Fibroblast of lung (primary cell): ENCODE measurements around the gene LPP. TPM values are rescaled to one million over a fixed set of nuclear protein-coding genes. Genes with fewer than 3 reads are reported as not detected.

Experiments used
- DNase-seq, 2 donors: peaks; one replicate each; pipeline versions ENCODE4 v3.0.0 to v3.0.0-alpha.2; 2010; ENCODE audit warnings: low read depth in 2 of 2
- H2AFZ ChIP-seq: 2 replicates; pipeline ENCODE4 v1.5.1; 2012; ENCODE audit warnings: low read length, control low read depth, inconsistent platforms
- H3K27ac ChIP-seq: 2 replicates; pipeline ENCODE4 v1.5.1; 2011; ENCODE audit warnings: low read length, control low read depth; ENCODE audit not compliant: insufficient read depth
- H3K27me3 ChIP-seq: 2 replicates; pipeline ENCODE4 v1.5.1; 2011; ENCODE audit warnings: mild to moderate bottlenecking, low read length; ENCODE audit not compliant: control insufficient read depth, insufficient read depth
- H3K36me3 ChIP-seq: 2 replicates; pipeline ENCODE4 v1.5.1; 2011; ENCODE audit warnings: low read length; ENCODE audit not compliant: control insufficient read depth, insufficient read depth
- H3K4me1 ChIP-seq: 2 replicates; pipeline ENCODE4 v1.5.1; 2011; ENCODE audit warnings: low read length; ENCODE audit not compliant: control insufficient read depth, insufficient read depth; ENCODE audit errors: extremely low read depth
- H3K4me2 ChIP-seq: 2 replicates; pipeline ENCODE4 v1.5.1; 2011; ENCODE audit warnings: low read length, control low read depth; ENCODE audit not compliant: insufficient read depth; ENCODE audit errors: extremely low read depth
- H3K4me3 ChIP-seq, 4 experiments: fragments of 200-600 bp in 1 of 4; sonication (generic) in 1 of 4; replicated peaks in 1 of 4; 2 replicates each; pipeline ENCODE4 v1.5.1; 2011 to 2016; ENCODE audit warnings: low read length in 4 of 4, low read depth in 3 of 4, mild to moderate bottlenecking in 3 of 4, control low read depth in 2 of 4, inconsistent platforms in 1 of 4, mixed read lengths in 1 of 4; ENCODE audit not compliant: insufficient read depth in 1 of 4; ENCODE audit errors: control extremely low read depth in 1 of 4
- H3K79me2 ChIP-seq: 2 replicates; pipeline ENCODE4 v1.5.1; 2012; ENCODE audit warnings: mild to moderate bottlenecking, low read length, inconsistent platforms; ENCODE audit not compliant: control insufficient read depth, insufficient read depth
- H3K9ac ChIP-seq: 2 replicates; pipeline ENCODE4 v1.5.1; 2011; ENCODE audit warnings: mild to moderate bottlenecking, low read length, control low read depth; ENCODE audit not compliant: insufficient read depth
- H3K9me3 ChIP-seq: 2 replicates; pipeline ENCODE4 v1.5.1; 2012; ENCODE audit warnings: low read depth, low read length; ENCODE audit not compliant: control insufficient read depth, insufficient read depth
- H4K20me1 ChIP-seq: 2 replicates; pipeline ENCODE4 v1.5.1; 2011; ENCODE audit warnings: low read length; ENCODE audit not compliant: control insufficient read depth, insufficient read depth; ENCODE audit errors: extremely low read depth
- CTCF ChIP-seq, 2 donors: IDR thresholded peaks in 1 of 2; conservative IDR thresholded peaks in 1 of 2; 1 replicate in 1 of 2; 2 replicates in 1 of 2; pipeline ENCODE4 v1.5.1; 2011 to 2012; ENCODE audit warnings: low read length in 2 of 2, control low read depth in 1 of 2, inconsistent platforms in 1 of 2, low read depth in 1 of 2, mild to moderate bottlenecking in 1 of 2
- EZH2 ChIP-seq: IDR thresholded peaks from 2 replicates; pipeline ENCODE4 v1.5.1; 2012; ENCODE audit warnings: low read length, control low read depth, mild to moderate bottlenecking; ENCODE audit errors: missing control alignments
- polyA plus RNA-seq, 2 donors: library from polyadenylated mRNA; depleted of rRNA in 1 of 2; stranded (reverse) in 1 of 2; unstranded in 1 of 2; fragments of >200 nt; gene quantifications; 2 replicates each; pipeline ENCODE4 v1.2.1, GENCODE V29; 2011 to 2012; ENCODE audit warnings: missing spikeins in 1 of 2
- total RNA-seq: library from RNA; depleted of rRNA; stranded (reverse); fragments of >200 nt; gene quantifications from 2 replicates; pipeline ENCODE4 v1.2.1, GENCODE V29; 2014

Gene LPP
- total and polyA plus RNA-seq, 2 donors (not counting 1 experiment from before 2014, with no cell fraction given), result 69.0 to 124 TPM

GRCh38 chr3:188262488-188262887, 108.5 kb downstream of the LPP start:
- no peaks in the 10 kb centered on the region for H3K36me3 ChIP-seq
- H3K27ac ChIP-seq, result peak overlapping the region; percentile 98
- peaks cover 39% of the 10 kb centered on the region for H3K79me2 ChIP-seq
- no peak overlapping the region for H3K9ac ChIP-seq
- no peak for DNase-seq
- no peak for TF ChIP-seq CTCF (conservative IDR thresholded peaks at IDR 0.05 in 1 of 2, IDR thresholded peaks at IDR 0.05 in 1 of 2; ENCODE audit: low read depth in 1 of 2, low read length in 2 of 2)
- no peak for TF ChIP-seq EZH2
- H4K20me1 ChIP-seq, result no peaks in the 10 kb centered on the region
- H3K4me1 ChIP-seq, result peaks cover 32% of the 10 kb centered on the region
- H3K9me3 ChIP-seq, result no peaks in the 10 kb centered on the region
- H3K4me2 ChIP-seq, result peak overlapping the region; percentile 25
- no peaks in the 10 kb centered on the region for H3K27me3 ChIP-seq
- H3K4me3 ChIP-seq, result no peak overlapping the region
- no peak overlapping the region for H2AFZ ChIP-seq

GRCh38 chr3:188262913-188263683, 109.1 kb downstream of the LPP start:
- peaks cover 40% of the 10 kb centered on the region for H3K79me2 ChIP-seq
- no peaks in the 10 kb centered on the region for H4K20me1 ChIP-seq
- H3K9ac ChIP-seq, result no peak overlapping the region
- no peak overlapping the region for H2AFZ ChIP-seq
- H3K4me1 ChIP-seq, result peaks cover 38% of the 10 kb centered on the region
- no peak overlapping the region for H3K4me3 ChIP-seq
- H3K9me3 ChIP-seq, result no peaks in the 10 kb centered on the region
- DNase-seq, result peak; percentile 78 to 95
- H3K27me3 ChIP-seq, result no peaks in the 10 kb centered on the region
- H3K4me2 ChIP-seq, result peak overlapping the region; percentile 25
- peak overlapping the region; percentile 98 for H3K27ac ChIP-seq
- H3K36me3 ChIP-seq, result no peaks in the 10 kb centered on the region
- TF ChIP-seq EZH2 (no peak), CTCF (conservative IDR thresholded peaks at IDR 0.05 in 1 of 2, IDR thresholded peaks at IDR 0.05 in 1 of 2; ENCODE audit: low read depth in 1 of 2, low read length in 2 of 2) (no peak)

- H3K4me3 ChIP-seq, result no peak overlapping the region
- H3K4me2 ChIP-seq, result peak overlapping the region; percentile 47
- no peaks in the 10 kb centered on the region for H3K27me3 ChIP-seq
- TF ChIP-seq CTCF (conservative IDR thresholded peaks at IDR 0.05 in 1 of 2, IDR thresholded peaks at IDR 0.05 in 1 of 2; ENCODE audit: low read depth in 1 of 2, low read length in 2 of 2), result no peak
- no peak for TF ChIP-seq EZH2
- no peak overlapping the region for H2AFZ ChIP-seq
- H3K36me3 ChIP-seq, result no peaks in the 10 kb centered on the region
- DNase-seq, result peak; percentile 65 to 76
- H3K27ac ChIP-seq, result peak overlapping the region; percentile 98
- peaks cover 46% of the 10 kb centered on the region for H3K79me2 ChIP-seq
- H3K9ac ChIP-seq, result peak overlapping the region; percentile 13
- no peaks in the 10 kb centered on the region for H3K9me3 ChIP-seq
- H4K20me1 ChIP-seq, result no peaks in the 10 kb centered on the region
- H3K4me1 ChIP-seq, result peaks cover 42% of the 10 kb centered on the region
Measured at GRCh38 chr3:188264226-188265207, 110.6 kb downstream of the LPP start.
